Sigmoid colon (tissue), 7 donors: ENCODE results near the gene TRIM63. TPM values are rescaled to one million over a fixed set of nuclear protein-coding genes. Genes with fewer than 3 reads are reported as not detected.

Source experiments
- DNase-seq: peaks from one replicate; pipeline ENCODE4 v3.0.0-alpha.2; 2019
- H3K27ac ChIP-seq, 4 donors: fragments of 200-600 bp; sonication (generic); one replicate each; pipeline ENCODE4 v1.5.1; 2016 to 2019; ENCODE audit warnings: mild to moderate bottlenecking in 1 of 4
- H3K27me3 ChIP-seq, 3 donors: fragments of 200-600 bp; sonication (generic); one replicate each; pipeline ENCODE4 v1.5.1; 2019; ENCODE audit warnings: mild to moderate bottlenecking in 1 of 3
- H3K36me3 ChIP-seq, 4 donors: fragments of 200-600 bp; sonication (generic); one replicate each; pipeline ENCODE4 v1.5.1; 2016 to 2019
- H3K4me1 ChIP-seq, 4 donors: fragments of 200-600 bp; sonication (generic); one replicate each; pipeline ENCODE4 v1.5.1; 2017 to 2019
- H3K4me3 ChIP-seq, 4 donors: fragments of 200-600 bp; sonication (generic); one replicate each; pipeline ENCODE4 v1.5.1; 2017 to 2019; ENCODE audit warnings: mild to moderate bottlenecking in 2 of 4, moderate library complexity in 1 of 4
- H3K9me3 ChIP-seq, 4 donors: fragments of 200-600 bp in 3 of 4; sonication (generic) in 3 of 4; one replicate each; pipeline versions ENCODE4 v1.5.1 to v1.6.1; 2013 to 2019
- EP300 ChIP-seq, 4 donors: sonication (generic); formaldehyde crosslinking; IDR thresholded peaks; one replicate each; pipeline ENCODE4 v1.6.1; 2017; ENCODE audit warnings: antibody characterized with exemption in 4 of 4
- POLR2A ChIP-seq, 2 donors: fragments of 450-650 bp; IDR thresholded peaks; one replicate each; pipeline ENCODE4 v1.6.1; 2016; ENCODE audit warnings: antibody characterized with exemption in 2 of 2, mild to moderate bottlenecking in 2 of 2, moderate library complexity in 2 of 2
- POLR2AphosphoS5 ChIP-seq, 4 donors: sonication (generic); formaldehyde crosslinking; IDR thresholded peaks; one replicate each; pipeline ENCODE4 v1.6.1; 2017; ENCODE audit warnings: antibody characterized with exemption in 4 of 4
- WGBS, 2 donors: extraction: QIAGEN DNeasy Blood & Tissue Kit; methylation state at CpG; one replicate each; pipeline ENCODE4 v1.1.7; 2013; 5-methylcytosine and 5-hydroxymethylcytosine counted together
- intact Hi-C: fragments of 100-400 bp; cut with DNase I; formaldehyde crosslinking; loops from one replicate; pipeline ENCODE4 v1.15.1; 2023
- polyA plus RNA-seq, 3 donors: library from polyadenylated mRNA; stranded (reverse); fragments of 200-250 nt; gene quantifications; one replicate each; pipeline ENCODE4 v1.2.3, GENCODE V29; 2013
- total RNA-seq, 4 donors: library from RNA; depleted of rRNA; stranded (reverse); fragments of >200 nt; gene quantifications; one replicate each; pipeline ENCODE4 v1.1.0, GENCODE V29; 2016
- TF ChIP-seq, protein P1 (sequence below), 4 experiments: fragments of 450-650 bp in 3 of 4; fragments of 200-600 bp in 1 of 4; IDR thresholded peaks; one replicate each; pipeline ENCODE4 v1.5.1; 2016 to 2019; ENCODE audit warnings: antibody characterized with exemption in 4 of 4, mild to moderate bottlenecking in 3 of 4, moderate library complexity in 2 of 4
- donor health status: healthy with polysubstance abuse.
- donor health status: Bipolar disorder and iron deficiency.
- donor health status: healthy.

Gene TRIM63
- total and polyA plus RNA-seq, 7 donors = 0.35 to 2.1 (median 0.81) TPM; not detected in 2

DNA sequence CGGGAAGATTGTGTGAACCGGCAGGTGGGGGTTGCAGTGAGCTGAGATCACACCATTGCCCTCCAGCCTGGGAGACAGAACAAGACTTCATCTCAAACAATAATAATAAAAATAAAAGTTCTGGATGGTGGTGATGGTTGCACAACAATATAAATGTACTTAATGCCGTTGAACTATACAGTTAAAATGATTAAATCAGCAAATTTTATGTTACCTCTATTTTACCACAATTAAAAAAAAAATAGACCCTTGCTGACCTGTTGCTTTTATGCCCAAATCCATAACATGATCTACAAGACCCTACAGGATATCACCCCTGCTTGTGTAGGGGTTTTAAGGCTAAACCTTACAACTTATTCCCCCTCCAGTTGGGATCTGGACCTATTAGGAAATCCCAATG is 32.4 kb upstream of the TRIM63 start:
- Histone ChIP-seq H3K27ac (no peak overlapping the region), H3K36me3 (no peaks in the 10 kb centered on the region), H3K9me3 (no peaks in the 10 kb centered on the region), H3K27me3 (peaks cover 0 to 3% (median 0%) of the 10 kb centered on the region in 3 donors), H3K4me3 (no peak overlapping the region), H3K4me1 (no peaks in the 10 kb centered on the region)
- intact Hi-C loops = no loop called here
- WGBS, 2 donors = 89 to 96% methylated on average over 3 of the region's 3 CpGs
- TF ChIP-seq EP300 (IDR thresholded peaks at IDR 0.05) (no peak), POLR2A (IDR thresholded peaks at IDR 0.05) (no peak), POLR2AphosphoS5 (IDR thresholded peaks at IDR 0.05) (no peak)
- TF ChIP-seq, protein P1, sequence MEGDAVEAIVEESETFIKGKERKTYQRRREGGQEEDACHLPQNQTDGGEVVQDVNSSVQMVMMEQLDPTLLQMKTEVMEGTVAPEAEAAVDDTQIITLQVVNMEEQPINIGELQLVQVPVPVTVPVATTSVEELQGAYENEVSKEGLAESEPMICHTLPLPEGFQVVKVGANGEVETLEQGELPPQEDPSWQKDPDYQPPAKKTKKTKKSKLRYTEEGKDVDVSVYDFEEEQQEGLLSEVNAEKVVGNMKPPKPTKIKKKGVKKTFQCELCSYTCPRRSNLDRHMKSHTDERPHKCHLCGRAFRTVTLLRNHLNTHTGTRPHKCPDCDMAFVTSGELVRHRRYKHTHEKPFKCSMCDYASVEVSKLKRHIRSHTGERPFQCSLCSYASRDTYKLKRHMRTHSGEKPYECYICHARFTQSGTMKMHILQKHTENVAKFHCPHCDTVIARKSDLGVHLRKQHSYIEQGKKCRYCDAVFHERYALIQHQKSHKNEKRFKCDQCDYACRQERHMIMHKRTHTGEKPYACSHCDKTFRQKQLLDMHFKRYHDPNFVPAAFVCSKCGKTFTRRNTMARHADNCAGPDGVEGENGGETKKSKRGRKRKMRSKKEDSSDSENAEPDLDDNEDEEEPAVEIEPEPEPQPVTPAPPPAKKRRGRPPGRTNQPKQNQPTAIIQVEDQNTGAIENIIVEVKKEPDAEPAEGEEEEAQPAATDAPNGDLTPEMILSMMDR (IDR thresholded peaks at IDR 0.05) = no peak
- DNase-seq = no peak

DNA sequence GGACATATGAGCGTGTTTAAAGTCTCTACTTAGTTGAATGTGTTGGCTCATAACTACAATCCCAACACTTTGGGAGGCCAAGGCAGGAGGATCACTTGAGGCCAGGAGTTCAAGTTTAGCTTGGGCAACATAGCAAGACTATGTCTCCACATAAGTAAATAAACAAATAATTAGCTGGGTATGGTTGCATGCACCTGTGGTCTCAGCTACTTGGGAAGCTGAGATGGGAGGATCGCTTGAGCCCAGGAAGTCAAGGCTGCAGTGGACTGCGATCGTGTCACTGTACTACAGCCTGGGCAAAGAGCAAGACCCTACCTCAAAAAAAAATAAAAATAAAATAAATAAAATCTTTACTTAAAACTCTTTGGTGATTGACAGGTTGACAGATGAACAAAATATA is 31.2 kb upstream of the TRIM63 start:
- Histone ChIP-seq H3K36me3 (no peaks in the 10 kb centered on the region), H3K4me1 (peaks cover 0 to 6% (median 0%) of the 10 kb centered on the region in 4 donors), H3K27ac (no peak overlapping the region), H3K4me3 (no peak overlapping the region), H3K9me3 (no peaks in the 10 kb centered on the region), H3K27me3 (peaks cover 0 to 14% (median 5%) of the 10 kb centered on the region in 3 donors)
- no peak for TF ChIP-seq EP300 (IDR thresholded peaks at IDR 0.05)
- TF ChIP-seq, protein P1 (IDR thresholded peaks at IDR 0.05) = no peak
- no peak for TF ChIP-seq POLR2AphosphoS5 (IDR thresholded peaks at IDR 0.05)
- no peak for TF ChIP-seq POLR2A (IDR thresholded peaks at IDR 0.05)
- DNase-seq = no peak
- intact Hi-C loops = no loop called here
- WGBS, 2 donors = 96 to 97% methylated on average over 4 of the region's 4 CpGs

- Histone ChIP-seq H3K4me1 (peaks cover 0 to 6% (median 0%) of the 10 kb centered on the region in 4 donors), H3K9me3 (no peaks in the 10 kb centered on the region), H3K36me3 (no peaks in the 10 kb centered on the region), H3K27me3 (peaks cover 0 to 16% (median 5%) of the 10 kb centered on the region in 3 donors), H3K4me3 (no peak overlapping the region), H3K27ac (no peak overlapping the region)
- no peak for TF ChIP-seq POLR2AphosphoS5 (IDR thresholded peaks at IDR 0.05)
- TF ChIP-seq, protein P1 (IDR thresholded peaks at IDR 0.05) = no peak
- no peak for TF ChIP-seq EP300 (IDR thresholded peaks at IDR 0.05)
- TF ChIP-seq POLR2A (IDR thresholded peaks at IDR 0.05) = no peak
- intact Hi-C loops = no loop called here
- DNase-seq = no peak
These were observed 30.3 kb upstream of the TRIM63 start for GRCh38 chr1:26097696-26098095.

- Histone ChIP-seq H3K9me3 (no peaks in the 10 kb centered on the region), H3K36me3 (no peaks in the 10 kb centered on the region), H3K27me3 (peaks cover 0 to 25% (median 5%) of the 10 kb centered on the region in 3 donors), H3K4me3 (no peak overlapping the region), H3K4me1 (peaks cover 0 to 6% (median 0%) of the 10 kb centered on the region in 4 donors), H3K27ac (no peak overlapping the region)
- no peak for TF ChIP-seq POLR2AphosphoS5 (IDR thresholded peaks at IDR 0.05)
- TF ChIP-seq EP300 (IDR thresholded peaks at IDR 0.05) = no peak
- TF ChIP-seq POLR2A (IDR thresholded peaks at IDR 0.05) = no peak
- TF ChIP-seq, protein P1 (IDR thresholded peaks at IDR 0.05) = no peak
- intact Hi-C loops = no loop called here
- DNase-seq = no peak
- 88 to 91% methylated on average over 2 of the region's 2 CpGs for WGBS, 2 donors
These were observed 29.0 kb upstream of the TRIM63 start for GRCh38 chr1:26096471-26096870.
